HG02610 (cell line): ENCODE results near the gene STH.

Experiments used
- ATAC-seq: cut with Tn5 transposase; IDR thresholded peaks from one replicate; pipeline ENCODE4 v1.9.1; 2021; ENCODE audit warnings: mild to moderate bottlenecking, moderate library complexity; ENCODE audit not compliant: unreplicated experiment

The STH gene

DNA sequence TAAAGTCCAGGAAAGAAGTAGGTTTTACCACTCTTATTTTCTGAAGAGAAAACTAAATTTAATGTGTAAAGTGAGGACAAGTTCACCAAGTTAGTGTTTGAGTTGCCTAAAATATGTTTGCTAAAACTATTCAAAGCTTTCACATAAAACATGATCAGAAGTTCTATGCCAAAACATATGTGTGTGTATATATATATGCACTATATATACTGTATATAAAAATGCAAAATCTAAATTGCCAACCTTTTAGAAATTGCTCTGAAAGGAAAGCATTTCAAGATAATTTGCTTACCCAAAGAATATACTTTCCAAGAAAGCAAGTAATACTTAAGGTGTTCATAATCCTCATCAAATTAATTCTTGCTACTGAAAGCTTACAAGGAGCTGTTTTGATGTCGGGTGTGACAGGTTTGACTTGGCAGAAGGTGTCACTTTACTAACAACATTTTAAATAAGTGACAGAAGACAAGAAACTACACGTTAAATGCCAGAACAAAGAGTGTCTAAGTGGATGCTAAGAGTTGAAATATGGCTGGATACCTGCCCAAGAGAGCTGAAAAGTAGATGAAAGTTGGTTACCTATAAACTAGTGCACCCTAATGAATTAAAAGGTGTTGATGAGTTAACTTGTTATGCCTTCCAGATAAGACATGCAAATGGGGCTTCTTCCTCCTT lies 32.3 kb upstream of the STH start:
- ATAC-seq, result no peak

- ATAC-seq, result no peak
Observed at GRCh38 chr17:45967378-45967777, 31.7 kb upstream of the STH start.

- no peak for ATAC-seq
Observed at GRCh38 chr17:45968732-45969131, 30.3 kb upstream of the STH start.

DNA sequence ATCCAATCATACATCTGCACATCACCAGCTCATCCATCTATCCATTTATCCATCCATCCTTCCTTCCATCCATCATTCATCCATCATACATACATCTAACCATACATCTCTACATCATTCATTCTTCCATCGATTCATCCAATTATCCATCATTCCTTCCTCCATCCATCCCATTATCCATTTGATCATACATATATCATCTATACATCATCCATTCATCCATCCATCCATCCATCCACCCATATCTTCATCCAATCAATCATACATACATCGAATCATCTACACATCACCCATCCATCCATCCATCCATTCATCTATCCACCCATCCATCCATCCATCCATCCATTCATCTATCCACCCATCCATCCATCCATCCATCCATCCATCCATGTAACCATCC lies 29.3 kb upstream of the STH start:
- no peak for ATAC-seq

DNA sequence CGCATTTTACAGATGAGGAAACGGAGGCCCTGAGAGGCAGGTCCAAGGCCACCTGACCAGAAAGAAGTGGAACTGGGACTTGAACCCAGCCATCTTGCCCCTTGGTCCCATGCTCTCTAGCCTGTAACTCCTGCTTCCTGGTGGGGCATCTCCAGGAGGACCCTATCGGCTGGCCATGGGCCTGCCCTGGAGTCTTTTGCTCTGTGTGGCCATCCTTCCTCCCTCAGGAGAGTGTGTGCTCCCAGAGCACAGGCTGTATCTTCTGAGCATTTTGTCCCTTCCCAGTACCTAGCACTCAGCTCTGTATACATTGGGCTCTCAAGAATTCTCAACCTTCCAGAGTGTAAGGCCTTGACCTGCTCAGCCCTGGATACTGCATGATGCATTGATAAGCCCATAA lies 28.4 kb upstream of the STH start:
- ATAC-seq, result no peak

DNA sequence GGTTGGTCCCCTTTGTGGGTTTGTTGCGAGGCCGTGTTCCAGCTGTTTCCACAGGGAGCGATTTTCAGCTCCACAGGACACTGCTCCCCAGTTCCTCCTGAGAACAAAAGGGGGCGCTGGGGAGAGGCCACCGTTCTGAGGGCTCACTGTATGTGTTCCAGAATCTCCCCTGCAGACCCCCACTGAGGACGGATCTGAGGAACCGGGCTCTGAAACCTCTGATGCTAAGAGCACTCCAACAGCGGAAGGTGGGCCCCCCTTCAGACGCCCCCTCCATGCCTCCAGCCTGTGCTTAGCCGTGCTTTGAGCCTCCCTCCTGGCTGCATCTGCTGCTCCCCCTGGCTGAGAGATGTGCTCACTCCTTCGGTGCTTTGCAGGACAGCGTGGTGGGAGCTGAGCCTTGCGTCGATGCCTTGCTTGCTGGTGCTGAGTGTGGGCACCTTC lies 27.3 kb upstream of the STH start:
- no peak for ATAC-seq

DNA sequence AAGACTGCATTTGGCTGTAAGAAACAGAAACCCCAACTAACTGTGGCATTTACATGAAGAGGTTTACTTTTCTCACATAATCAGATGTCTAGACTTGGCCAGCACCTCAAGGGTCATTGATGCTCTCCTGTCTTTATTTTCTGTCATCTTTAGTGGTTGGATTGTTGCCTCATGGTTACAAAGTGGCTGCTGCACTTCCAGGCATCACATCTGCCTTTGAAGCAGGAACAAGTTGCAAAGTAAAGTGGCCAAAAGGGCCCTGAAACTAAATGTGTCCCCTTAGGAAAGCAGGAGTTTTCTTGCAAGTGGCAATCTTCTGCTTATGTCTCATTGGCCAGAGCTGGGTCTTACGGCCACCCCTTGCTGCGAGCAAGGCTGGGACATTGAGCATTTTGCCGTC lies 26.5 kb upstream of the STH start:
- no peak for ATAC-seq

DNA sequence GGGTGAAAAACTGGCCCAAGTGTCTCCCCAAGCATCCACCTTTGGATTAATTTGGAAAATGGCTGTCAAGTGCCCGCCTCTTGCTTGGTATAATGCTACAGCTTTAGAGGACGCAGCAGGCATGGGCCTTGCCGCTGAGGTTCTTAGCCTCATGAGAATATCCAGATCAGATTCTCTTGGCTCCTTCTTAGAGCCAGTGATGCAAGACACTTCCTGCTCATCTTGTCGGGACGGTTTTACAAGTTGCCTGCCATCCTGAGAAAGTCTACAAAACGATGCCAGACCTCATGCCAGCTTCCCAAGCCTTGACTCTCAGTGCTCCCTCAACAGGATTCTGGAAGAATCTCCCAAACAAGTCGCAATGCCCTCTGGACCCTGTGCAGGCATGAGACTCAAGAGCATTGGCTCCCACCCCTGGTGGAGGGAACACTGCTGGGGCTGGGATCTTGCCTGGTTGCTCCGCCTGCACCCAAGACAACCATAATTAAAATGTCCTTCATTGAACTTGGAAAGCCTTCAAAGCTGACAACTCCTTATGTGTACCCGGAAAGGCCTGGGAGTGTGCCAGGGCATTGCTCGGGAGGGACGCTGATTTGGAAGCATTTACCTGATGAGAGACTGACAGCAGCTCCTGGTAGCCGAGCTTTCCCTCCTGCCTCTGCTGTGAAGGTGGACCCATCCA lies 25.8 kb upstream of the STH start:
- no peak for ATAC-seq

DNA sequence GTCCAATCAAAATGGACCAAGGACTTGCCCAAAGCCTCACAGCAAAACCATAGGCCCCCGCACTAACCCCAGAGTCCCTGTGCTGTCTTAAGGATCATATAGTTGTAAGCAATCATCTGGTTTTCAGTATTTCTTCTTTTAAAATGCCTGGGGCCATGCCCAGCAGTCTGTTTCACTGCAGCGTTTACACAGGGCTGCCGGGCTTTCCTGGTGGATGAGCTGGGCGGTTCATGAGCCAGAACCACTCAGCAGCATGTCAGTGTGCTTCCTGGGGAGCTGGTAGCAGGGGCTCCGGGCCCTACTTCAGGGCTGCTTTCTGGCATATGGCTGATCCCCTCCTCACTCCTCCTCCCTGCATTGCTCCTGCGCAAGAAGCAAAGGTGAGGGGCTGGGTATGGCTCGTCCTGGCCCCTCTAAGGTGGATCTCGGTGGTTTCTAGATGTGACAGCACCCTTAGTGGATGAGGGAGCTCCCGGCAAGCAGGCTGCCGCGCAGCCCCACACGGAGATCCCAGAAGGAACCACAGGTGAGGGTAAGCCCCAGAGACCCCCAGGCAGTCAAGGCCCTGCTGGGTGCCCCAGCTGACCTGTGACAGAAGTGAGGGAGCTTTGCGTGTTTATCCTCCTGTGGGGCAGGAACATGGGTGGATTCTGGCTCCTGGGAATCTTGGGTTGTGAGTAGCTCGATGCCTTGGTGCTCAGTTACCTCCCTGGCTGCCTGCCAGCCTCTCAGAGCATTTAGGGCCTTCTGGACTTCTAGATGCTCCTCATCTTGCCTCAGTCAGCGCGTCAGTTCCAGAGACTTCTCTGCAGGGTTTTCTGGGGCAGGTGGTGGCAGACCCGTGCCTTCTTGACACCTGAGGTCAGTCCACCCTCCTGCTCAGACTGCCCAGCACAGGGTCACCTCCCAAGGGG lies 24.8 kb upstream of the STH start:
- ATAC-seq, result no peak

GRCh38 chr17:45974916-45975630 lies 24.0 kb upstream of the STH start:
- ATAC-seq, result no peak

DNA sequence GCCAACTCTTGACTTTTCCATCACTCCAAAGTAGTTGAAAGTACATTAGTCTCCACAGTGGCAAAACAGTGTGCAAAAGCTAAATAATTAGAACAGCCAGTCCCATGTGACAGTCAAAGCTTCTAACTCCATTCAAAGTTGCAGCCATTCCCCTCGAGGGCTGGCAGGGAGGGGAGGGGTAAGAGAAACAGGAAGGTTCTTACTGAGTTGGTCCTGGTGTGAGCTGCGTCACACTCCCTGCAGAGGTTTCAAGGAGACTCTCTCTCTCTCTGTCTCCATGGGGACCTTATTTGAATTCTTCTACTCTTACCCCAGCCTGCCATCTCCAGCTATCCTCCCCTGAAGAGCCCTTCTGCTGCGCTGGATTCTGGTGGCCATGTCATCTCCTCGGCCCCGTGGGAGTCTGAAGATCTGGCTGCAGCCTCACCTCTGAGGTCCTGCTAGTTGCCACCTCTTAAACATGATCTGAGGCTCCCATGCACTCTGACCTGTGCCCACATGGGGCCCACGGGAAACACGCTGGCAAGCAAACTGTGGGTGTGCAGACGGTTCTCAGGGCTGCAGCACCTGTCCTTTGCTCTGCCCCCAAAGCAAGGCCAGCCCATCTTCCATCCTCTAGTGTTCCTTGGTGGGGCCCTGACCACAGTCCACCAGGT lies 23.3 kb upstream of the STH start:
- no peak for ATAC-seq

DNA sequence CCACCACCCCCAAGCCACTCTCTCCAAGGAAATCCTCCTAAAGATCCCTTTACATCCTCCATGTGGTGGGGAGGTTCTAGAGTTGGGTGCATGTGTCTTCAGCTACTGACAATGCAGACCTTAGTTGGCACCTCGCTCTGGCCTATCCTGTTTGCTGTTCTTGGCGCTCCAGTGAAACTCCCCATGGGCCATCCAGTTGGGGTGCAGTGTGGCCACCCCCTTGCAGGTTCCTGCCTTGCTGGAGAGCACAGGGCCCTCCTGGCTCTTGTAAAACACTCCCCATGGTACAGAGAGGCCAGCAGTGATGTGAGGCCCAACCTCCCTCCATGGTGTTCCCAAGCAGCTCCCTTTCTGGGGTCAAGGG lies 22.7 kb upstream of the STH start:
- ATAC-seq, result no peak

GRCh38 chr17:45976755-45977505 lies 22.1 kb upstream of the STH start:
- no peak for ATAC-seq

DNA sequence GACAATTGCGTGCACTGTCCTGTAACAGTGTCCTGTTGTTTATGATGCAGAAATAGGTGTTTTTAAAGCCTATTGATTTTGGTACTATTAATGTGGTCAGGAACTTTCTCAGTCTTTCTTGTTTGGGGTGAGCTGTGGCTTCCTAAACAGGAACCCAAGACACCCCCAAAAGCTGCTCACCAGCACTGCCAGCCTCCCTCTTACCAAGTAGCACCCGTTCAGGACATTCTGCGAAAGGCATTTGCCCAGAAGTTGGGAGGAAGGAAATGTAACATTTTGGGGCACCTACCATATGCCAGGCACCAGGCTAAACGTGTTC lies 21.6 kb upstream of the STH start:
- no peak for ATAC-seq

DNA sequence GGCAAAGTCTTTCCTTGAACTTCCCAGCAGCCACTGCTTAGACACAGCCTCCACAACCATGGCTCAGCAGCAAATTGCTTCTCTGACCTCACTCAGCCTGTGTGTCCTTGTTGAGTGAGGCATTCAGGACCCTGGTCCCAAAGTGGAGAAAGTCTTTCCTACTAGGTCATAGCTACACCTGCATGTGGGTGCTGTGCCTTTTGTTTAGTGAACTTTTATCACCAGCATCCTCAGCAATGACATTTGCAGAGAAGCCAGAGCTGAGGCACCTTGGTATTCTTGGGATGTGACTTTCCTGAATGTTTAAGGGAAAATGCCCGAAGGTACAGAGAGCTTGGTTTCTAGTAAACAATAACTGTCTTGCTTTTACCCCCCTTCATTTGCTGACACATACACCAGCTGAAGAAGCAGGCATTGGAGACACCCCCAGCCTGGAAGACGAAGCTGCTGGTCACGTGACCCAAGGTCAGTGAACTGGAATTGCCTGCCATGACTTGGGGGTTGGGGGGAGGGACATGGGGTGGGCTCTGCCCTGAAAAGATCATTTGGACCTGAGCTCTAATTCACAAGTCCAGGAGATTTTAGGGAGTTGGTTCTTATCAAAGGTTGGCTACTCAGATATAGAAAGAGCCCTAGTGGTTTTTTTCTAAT lies 20.9 kb upstream of the STH start:
- no peak for ATAC-seq

- ATAC-seq, result no peak
Observed at GRCh38 chr17:45979137-45979536, 19.9 kb upstream of the STH start.

DNA sequence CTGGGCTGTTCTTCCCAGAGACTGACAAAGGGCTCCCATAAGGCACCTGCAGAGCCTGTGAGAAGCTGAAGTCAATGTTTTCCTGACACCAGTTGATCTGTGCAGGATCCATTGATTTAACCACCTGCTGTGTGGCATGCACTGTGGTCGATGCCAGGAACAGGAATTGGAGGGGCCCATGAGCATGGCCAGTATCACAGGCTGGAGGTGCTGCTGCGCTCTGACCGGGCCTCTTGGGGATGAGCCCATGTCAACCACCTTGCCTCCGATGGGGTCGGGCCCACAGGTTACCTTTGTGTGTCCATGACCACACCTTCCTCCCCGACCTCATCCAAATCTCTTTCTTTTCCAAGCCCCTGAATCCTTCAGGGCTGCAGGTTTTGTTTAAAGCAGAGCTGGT lies 18.2 kb upstream of the STH start:
- ATAC-seq, result no peak

DNA sequence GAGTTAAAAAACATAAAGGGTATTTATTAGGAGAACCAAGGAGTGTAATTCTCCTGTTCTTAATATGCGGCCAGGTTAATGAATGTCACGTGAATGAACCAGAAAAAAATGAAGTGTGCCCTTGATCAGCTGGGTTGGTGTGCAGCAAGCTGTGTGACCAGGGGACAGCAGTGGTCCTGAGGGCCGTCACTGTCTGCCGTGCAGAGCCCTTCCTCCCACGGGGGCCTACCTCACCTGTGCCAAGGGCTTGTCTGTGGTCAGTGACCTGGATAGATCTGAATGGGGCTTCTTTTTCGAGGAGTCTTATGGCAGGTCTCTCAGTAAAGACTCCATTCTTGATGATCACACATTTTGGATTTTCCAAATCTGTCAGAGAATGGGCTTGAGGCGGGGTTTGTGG lies 17.7 kb upstream of the STH start:
- ATAC-seq, result no peak

DNA sequence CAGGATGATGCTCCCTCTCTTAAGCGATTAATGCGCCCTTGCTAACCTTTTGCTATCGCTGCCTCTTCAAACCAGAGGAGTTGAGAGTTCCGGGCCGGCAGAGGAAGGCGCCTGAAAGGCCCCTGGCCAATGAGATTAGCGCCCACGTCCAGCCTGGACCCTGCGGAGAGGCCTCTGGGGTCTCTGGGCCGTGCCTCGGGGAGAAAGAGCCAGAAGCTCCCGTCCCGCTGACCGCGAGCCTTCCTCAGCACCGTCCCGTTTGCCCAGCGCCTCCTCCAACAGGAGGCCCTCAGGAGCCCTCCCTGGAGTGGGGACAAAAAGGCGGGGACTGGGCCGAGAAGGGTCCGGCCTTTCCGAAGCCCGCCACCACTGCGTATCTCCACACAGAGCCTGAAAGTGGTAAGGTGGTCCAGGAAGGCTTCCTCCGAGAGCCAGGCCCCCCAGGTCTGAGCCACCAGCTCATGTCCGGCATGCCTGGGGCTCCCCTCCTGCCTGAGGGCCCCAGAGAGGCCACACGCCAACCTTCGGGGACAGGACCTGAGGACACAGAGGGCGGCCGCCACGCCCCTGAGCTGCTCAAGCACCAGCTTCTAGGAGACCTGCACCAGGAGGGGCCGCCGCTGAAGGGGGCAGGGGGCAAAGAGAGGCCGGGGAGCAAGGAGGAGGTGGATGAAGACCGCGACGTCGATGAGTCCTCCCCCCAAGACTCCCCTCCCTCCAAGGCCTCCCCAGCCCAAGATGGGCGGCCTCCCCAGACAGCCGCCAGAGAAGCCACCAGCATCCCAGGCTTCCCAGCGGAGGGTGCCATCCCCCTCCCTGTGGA lies 16.0 kb upstream of the STH start:
- no peak for ATAC-seq
